ENCODE data around the gene AKNAD1. TPM values are rescaled to one million over a fixed set of nuclear protein-coding genes. Genes with fewer than 3 reads are reported as not detected.

Gene AKNAD1
- total and polyA plus RNA-seq, 2 of the 4 experiments (the other 2 are of a cell fraction), result 0.07 to 0.18 TPM

GRCh38 chr1:108801101-108801500 lies 55.8 kb downstream of the AKNAD1 start:
- Histone ChIP-seq H3K4ac (ENCODE audit: low read depth, low read length) (peak overlapping the region; percentile 4; the same call in 1 of the 2 replicates), H3K9ac (ENCODE audit: low read depth, low read length) (no peak overlapping the region), H3K27ac (ENCODE audit: insufficient read depth, low read length) (peak overlapping the region; percentile 2; the same call in 1 of the 2 replicates), H3K18ac (ENCODE audit: low read depth, low read length) (peak overlapping the region; percentile 95; the same call in 1 of the 2 replicates), H3K23ac (ENCODE audit: low read depth, low read length) (no peak overlapping the region), H4K20me1 (ENCODE audit: insufficient read depth, low read length) (no peaks in the 10 kb centered on the region), H3K27me3 (ENCODE audit: control insufficient read depth, insufficient read depth, low read length) (no peaks in the 10 kb centered on the region), H3K14ac (replicated peaks; ENCODE audit: low read depth, low read length) (no peak overlapping the region; the same call in 1 of the 2 replicates), H2AK9ac (replicated peaks; ENCODE audit: low read depth, low read length, poor library complexity) (no peak overlapping the region), H4K91ac (ENCODE audit: insufficient read depth, low read depth, low read length) (peak overlapping the region; percentile 71; the same call in 1 of the 2 replicates), H3K79me1 (ENCODE audit: low read depth in 1 of 2, low read length in 2 of 2) (peaks cover 0 to 15% of the 10 kb centered on the region in 2 experiments; a peak in 3 of 4 replicates), H3K9me1 (ENCODE audit: insufficient read depth, low read length) (peaks cover 5% of the 10 kb centered on the region), H3K9me3 (ENCODE audit: control insufficient read depth, insufficient read depth, low read length) (no peaks in the 10 kb centered on the region), H2AK5ac (ENCODE audit: low read depth, low read length) (no peak overlapping the region), H2BK20ac (ENCODE audit: low read depth, low read length) (0 out of 2 replicates have a peak overlapping the region, but pooled peaks have one; percentile 72), H2BK120ac (ENCODE audit: low read depth, low read length) (peak overlapping the region; percentile 51), H2BK15ac (ENCODE audit: low read depth, low read length) (0 out of 3 replicates have a peak overlapping the region, but pooled peaks have one; percentile 26), H4K5ac (ENCODE audit: low read depth, low read length) (no peak overlapping the region), H2AFZ (replicated peaks; ENCODE audit: low read length, poor library complexity) (no peak overlapping the region), H4K8ac (ENCODE audit: low read depth in 2 of 2, low read length in 2 of 2) (no peak overlapping the region), H2BK5ac (ENCODE audit: low read depth, low read length, poor library complexity, severe bottlenecking) (peak overlapping the region; percentile 5), H3K56ac (ENCODE audit: extremely low read depth, insufficient read depth, low read length) (no peak overlapping the region), H3K4me2 (ENCODE audit: low read depth, low read length) (no peak overlapping the region), H3K4me1 (ENCODE audit: control insufficient read depth, insufficient read depth, low read length) (peaks cover 2% of the 10 kb centered on the region), H3K36me3 (ENCODE audit: control insufficient read depth, insufficient read depth, low read length) (peaks cover 13% of the 10 kb centered on the region), H3K4me3 (ENCODE audit: insufficient read depth, low read depth, low read length) (no peak overlapping the region)
- TF ChIP-seq POLR2A (IDR thresholded peaks at IDR 0.05; ENCODE audit: low read depth, low read length) (no peak), FOS (IDR thresholded peaks at IDR 0.05; ENCODE audit: low read depth, low read length) (peak; percentile 66; the same call in 1 of the 2 replicates), CEBPB (IDR thresholded peaks at IDR 0.05; ENCODE audit: low read depth, low read length) (no peak)
- BruUV-seq (replicated peaks), result no TSS peak
- ChIA-PET POLR2A (ENCODE audit: unreplicated experiment) (no interaction called here), CTCF (interaction anchor here (0.7 to 1.1 kb wide), 2 partner anchors 97 to 596 kb away, joined by 3 read pairs; no protein-coding TSS in a partner anchor)
- intact Hi-C loops (cut with micrococcal nuclease), result loop anchor here (10.0 kb wide), 1 partner anchor 106 kb away; the partner anchor contains the start of gene PRPF38B
- dilution Hi-C loops (cut with HindIII; ENCODE audit: low sequenced_read_pairs, unreplicated experiment), result no loop called here
- DNase-seq (peak; percentile 61), ATAC-seq (ENCODE audit: low read depth) (peak; percentile 73)
- in situ Hi-C loops (cut with MboI; ENCODE audit: low sequenced_read_pairs), result no loop called here

Data from IMR-90 (cell line).